SK-N-SH (cell line): Measurements from ENCODE around the gene ROBO1. TPM values are rescaled to one million over a fixed set of nuclear protein-coding genes. Genes with fewer than 3 reads are reported as not detected.

ENCODE experiments used
- CTCF ChIA-PET: fragments of 300-600, 350-600 bp; formaldehyde crosslinking; extraction: SDS; loops from one replicate; lab custom pipeline; 2021; lab: Yijun Ruan, JAX
- POLR2A ChIA-PET: fragments of 350-600 bp; sonication (Branson Sonifier 250); formaldehyde crosslinking; extraction: SDS; loops from one replicate; lab custom pipeline; 2020; ENCODE audit warnings: antibody characterized with exemption, inconsistent platforms; lab: Yijun Ruan, JAX
- DNase-seq: peaks from one replicate; pipeline ENCODE4 v3.0.0; 2012
- H2AFZ ChIP-seq: fragments of 200-600 bp; sonication (generic); 2 replicates; pipeline ENCODE4 v1.8.1; 2016; ENCODE audit warnings: antibody characterized with exemption, mild to moderate bottlenecking, low read depth
- H3F3A ChIP-seq: fragments of 200-600 bp; sonication (generic); replicated peaks from 2 replicates; pipeline ENCODE3; 2016; ENCODE audit warnings: antibody characterized with exemption, mild to moderate bottlenecking; ENCODE audit not compliant: insufficient read depth
- H3K27ac ChIP-seq, 2 experiments: fragments of 200-500 bp in 1 of 2; fragments of 200-600 bp in 1 of 2; sonication (Bioruptor generic) in 1 of 2; sonication (generic), shearing (Covaris generic) in 1 of 2; 2 replicates each; pipeline versions ENCODE4 v1.5.1 to v1.6.1; 2014 to 2016; ENCODE audit warnings: low read depth in 2 of 2, inconsistent platforms in 1 of 2, low read length in 1 of 2, mild to moderate bottlenecking in 1 of 2, mixed read lengths in 1 of 2
- H3K27me3 ChIP-seq: fragments of 200-600 bp; sonication (generic), shearing (Covaris generic); 2 replicates; pipeline ENCODE4 v1.6.1; 2016; ENCODE audit warnings: mixed run types; ENCODE audit not compliant: insufficient read depth
- H3K36me3 ChIP-seq, 2 experiments: fragments of 200-500 bp in 1 of 2; fragments of 200-600 bp in 1 of 2; sonication (Bioruptor generic) in 1 of 2; sonication (generic) in 1 of 2; replicated peaks in 1 of 2; 2 replicates each; pipeline versions ENCODE3 to v1.5.1; 2014 to 2016; ENCODE audit warnings: low read length in 1 of 2, mild to moderate bottlenecking in 1 of 2; ENCODE audit not compliant: insufficient read depth in 2 of 2, control insufficient read depth in 1 of 2
- H3K4me1 ChIP-seq, 2 experiments: fragments of 200-500 bp in 1 of 2; fragments of 200-600 bp in 1 of 2; sonication (Bioruptor generic) in 1 of 2; sonication (generic), shearing (Covaris generic) in 1 of 2; 2 replicates each; pipeline versions ENCODE4 v1.5.1 to v1.6.1; 2014 to 2016; ENCODE audit warnings: low read depth in 1 of 2, low read length in 1 of 2, mixed run types in 1 of 2; ENCODE audit not compliant: insufficient read depth in 2 of 2, control insufficient read depth in 1 of 2
- H3K4me2 ChIP-seq: fragments of 200-600 bp; sonication (generic), shearing (Covaris generic); 2 replicates; pipeline ENCODE4 v1.6.1; 2017; ENCODE audit warnings: mixed run types
- H3K4me3 ChIP-seq, 2 experiments: fragments of 200-500 bp in 1 of 2; fragments of 200-600 bp in 1 of 2; sonication (Bioruptor generic) in 1 of 2; sonication (generic), shearing (Covaris generic) in 1 of 2; 2 replicates each; pipeline versions ENCODE4 v1.5.1 to v1.8.1; 2014 to 2016; ENCODE audit warnings: low read depth in 2 of 2, inconsistent platforms in 1 of 2, low read length in 1 of 2, mild to moderate bottlenecking in 1 of 2, mixed read lengths in 1 of 2, moderate library complexity in 1 of 2
- H3K79me2 ChIP-seq: fragments of 200-600 bp; sonication (generic); 2 replicates; pipeline ENCODE4 v1.8.1; 2017; ENCODE audit warnings: mild to moderate bottlenecking; ENCODE audit not compliant: insufficient read depth
- H3K9ac ChIP-seq: fragments of 200-600 bp; sonication (generic); 2 replicates; pipeline ENCODE4 v1.6.1; 2017; ENCODE audit warnings: mixed run types
- H3K9me2 ChIP-seq: fragments of 200-600 bp; sonication (generic); 2 replicates; pipeline ENCODE4 v1.6.1; 2017; ENCODE audit warnings: mixed run types
- H3K9me3 ChIP-seq: fragments of 200-600 bp; sonication (generic); 2 replicates; pipeline ENCODE4 v1.6.1; 2017; ENCODE audit warnings: mixed run types, mild to moderate bottlenecking, moderate library complexity
- H4K20me1 ChIP-seq: fragments of 200-600 bp; sonication (generic); 2 replicates; pipeline ENCODE4 v1.6.1; 2017; ENCODE audit warnings: mild to moderate bottlenecking, mixed run types; ENCODE audit not compliant: insufficient read depth
- CHD2 ChIP-seq: fragments of 150-350 bp; IDR thresholded peaks from 2 replicates; pipeline ENCODE4 v1.6.1; 2018; ENCODE audit warnings: low read length; ENCODE audit not compliant: partially characterized antibody
- EZH2phosphoT487 ChIP-seq: fragments of 200-600 bp; sonication (generic); IDR thresholded peaks from 2 replicates; pipeline ENCODE4 v1.6.1; 2017; ENCODE audit warnings: low read depth, mixed run types, mild to moderate bottlenecking, antibody characterized with exemption, moderate library complexity, borderline replicate concordance
- FOSL2 ChIP-seq: IDR thresholded peaks from 2 replicates; pipeline ENCODE4 v1.4.0; 2012; ENCODE audit warnings: low read depth, mild to moderate bottlenecking, moderate library complexity, borderline replicate concordance
- FOXJ3 ChIP-seq: sonication (generic); formaldehyde crosslinking; IDR thresholded peaks from 2 replicates; pipeline ENCODE4 v1.5.1; 2020; ENCODE audit warnings: mild to moderate bottlenecking, missing genetic modification reagents
- GABPA ChIP-seq: IDR thresholded peaks from 2 replicates; pipeline ENCODE4 v1.4.0; 2012; ENCODE audit warnings: low read depth, mild to moderate bottlenecking
- IRF3 ChIP-seq: fragments of 150-350 bp; IDR thresholded peaks from 2 replicates; pipeline ENCODE4 v1.6.1; 2016; ENCODE audit warnings: mild to moderate bottlenecking, low read depth, low read length
- JUND ChIP-seq: IDR thresholded peaks from 2 replicates; pipeline ENCODE4 v1.4.0; 2012
- MAX ChIP-seq: IDR thresholded peaks from 2 replicates; pipeline ENCODE4 v1.4.0; 2012; ENCODE audit warnings: low read depth
- MEF2A ChIP-seq: IDR thresholded peaks from 2 replicates; pipeline ENCODE4 v1.4.0; 2012; ENCODE audit warnings: low read depth, borderline replicate concordance
- NFIC ChIP-seq: IDR thresholded peaks from 2 replicates; pipeline ENCODE4 v1.4.0; 2012; ENCODE audit warnings: borderline replicate concordance
- POLR2AphosphoS5 ChIP-seq: IDR thresholded peaks from 2 replicates; pipeline ENCODE4 v1.6.1; 2012; ENCODE audit warnings: low read depth, low read length
- RAD21 ChIP-seq: IDR thresholded peaks from 2 replicates; pipeline ENCODE4 v1.6.1; 2012; ENCODE audit warnings: mild to moderate bottlenecking, low read length
- RCOR1 ChIP-seq: fragments of 150-350 bp; IDR thresholded peaks from 2 replicates; pipeline ENCODE4 v1.6.1; 2017; ENCODE audit warnings: antibody characterized with exemption, low read length
- RFX5 ChIP-seq: IDR thresholded peaks from 2 replicates; pipeline ENCODE4 v1.6.1; 2012; ENCODE audit warnings: mild to moderate bottlenecking, improper control_type of control experiment, low read length
- RXRA ChIP-seq: IDR thresholded peaks from 2 replicates; pipeline ENCODE4 v1.4.0; 2012; ENCODE audit warnings: low read depth, mild to moderate bottlenecking, borderline replicate concordance
- SIN3A ChIP-seq: IDR thresholded peaks from 2 replicates; pipeline ENCODE4 v1.6.1; 2012; ENCODE audit warnings: low read depth, mild to moderate bottlenecking, low read length, moderate library complexity, borderline replicate concordance
- TEAD4 ChIP-seq: IDR thresholded peaks from 2 replicates; pipeline ENCODE4 v1.4.0; 2012; ENCODE audit warnings: mild to moderate bottlenecking, borderline replicate concordance; ENCODE audit not compliant: insufficient read depth
- USF1 ChIP-seq: IDR thresholded peaks from 2 replicates; pipeline ENCODE4 v1.4.0; 2012; ENCODE audit warnings: low read depth, borderline replicate concordance
- YY1 ChIP-seq: IDR thresholded peaks from 2 replicates; pipeline ENCODE4 v1.4.0; 2012; ENCODE audit warnings: low read depth, mild to moderate bottlenecking
- WGBS: methylation state at CpG from one replicate; pipeline ENCODE4 v1.1.6; 2017; ENCODE audit warnings: low lambda C conversion rate; 5-methylcytosine and 5-hydroxymethylcytosine counted together
- polyA plus RNA-seq, 3 experiments: library from polyadenylated mRNA; depleted of rRNA; stranded (reverse); fragments of >200 nt; gene quantifications; 2 replicates each; pipeline ENCODE4 v1.2.3, GENCODE V29; 2012

The ROBO1 gene
- polyA plus RNA-seq, 1 of the 3 experiments (the other 2 are of a cell fraction) = 22.7 TPM

GRCh38 chr3:79314962-79315361, 452.8 kb downstream of the ROBO1 start (continued):
- TF ChIP-seq SIN3A = no peak
- no peak for TF ChIP-seq FOXJ3 (CRISPR knock-in tag)

- Histone ChIP-seq H3K79me2 (no peaks in the 10 kb centered on the region), H3K9ac (no peak overlapping the region)
- no peak for TF ChIP-seq MAX
- TF ChIP-seq EZH2phosphoT487 = no peak
- TF ChIP-seq GABPA = no peak
- no peak for TF ChIP-seq FOXJ3 (CRISPR knock-in tag)
- no peak for TF ChIP-seq IRF3
- TF ChIP-seq RCOR1 = no peak
- TF ChIP-seq JUND = no peak
- no peak for TF ChIP-seq RFX5
- no peak for TF ChIP-seq USF1
- TF ChIP-seq YY1 = no peak
- TF ChIP-seq POLR2AphosphoS5 = no peak
- TF ChIP-seq TEAD4 = no peak
- TF ChIP-seq CHD2 = no peak
- no peak for TF ChIP-seq RXRA
- no peak for TF ChIP-seq SIN3A
- no peak for TF ChIP-seq NFIC
- TF ChIP-seq FOSL2 = no peak
- TF ChIP-seq RAD21 = no peak
- TF ChIP-seq MEF2A = no peak
These were observed 453.3 kb downstream of the ROBO1 start for GRCh38 chr3:79314544-79314943.

More at GRCh38 chr3:79314544-79314943, 453.3 kb downstream of the ROBO1 start:
- POLR2A ChIA-PET = no interaction called here
- no peaks in the 10 kb centered on the region; the same call in 1 of the 2 replicates for H3K9me3 ChIP-seq
- H3K4me1 ChIP-seq = peaks cover 0 to 2% of the 10 kb centered on the region in 2 experiments; a peak in 1 of 4 replicates
- H3F3A ChIP-seq = no peaks in the 10 kb centered on the region
- WGBS = 92% methylated on average over 1 of the region's 1 CpG
- no peaks in the 10 kb centered on the region for H3K36me3 ChIP-seq
- no peak overlapping the region for H3K4me3 ChIP-seq
- no peak overlapping the region for H2AFZ ChIP-seq
- no peak overlapping the region for H3K27ac ChIP-seq
- no peak for DNase-seq
- CTCF ChIA-PET = no interaction called here
- H3K4me2 ChIP-seq = no peak overlapping the region
- no peaks in the 10 kb centered on the region for H3K9me2 ChIP-seq
- no peaks in the 10 kb centered on the region for H3K27me3 ChIP-seq
- no peaks in the 10 kb centered on the region for H4K20me1 ChIP-seq
